Spleen (tissue), 11 donors: ENCODE results near the gene PRKCB. TPM values are rescaled to one million over a fixed set of nuclear protein-coding genes. Genes with fewer than 3 reads are reported as not detected.
A peak's percentile ranks its signal among the peaks of the same experiment; 100 is the strongest.
"Not testable (repeated sequence)": the region's sequence is repeated elsewhere in the genome, so short reads cannot be mapped to it uniquely, and the experiment has no call there.

Experiments
- DNase-seq: peaks from one replicate; pipeline ENCODE4 v3.0.0-alpha.2; 2020
- H3K27ac ChIP-seq, 8 donors: fragments of 200-600 bp; sonication (generic) in 7 of 8; 1 replicate in 4 of 8; 2 replicates in 4 of 8; pipeline versions ENCODE4 v1.5.0 to v1.8.0; 2016 to 2021; ENCODE audit warnings: inconsistent platforms in 4 of 8, mild to moderate bottlenecking in 4 of 8, moderate library complexity in 1 of 8
- H3K27me3 ChIP-seq, 7 donors: fragments of 200-600 bp; sonication (generic) in 6 of 7; replicated peaks in 1 of 7; 1 replicate in 4 of 7; 2 replicates in 3 of 7; pipeline versions ENCODE4 v1.5.0 to v1.8.0; 2016 to 2021; ENCODE audit warnings: inconsistent platforms in 3 of 7, mild to moderate bottlenecking in 1 of 7
- H3K36me3 ChIP-seq, 6 donors: fragments of 200-600 bp; sonication (generic) in 5 of 6; 1 replicate in 4 of 6; 2 replicates in 2 of 6; pipeline versions ENCODE4 v1.5.0 to v1.8.0; 2016 to 2021; ENCODE audit warnings: inconsistent platforms in 2 of 6
- H3K4me1 ChIP-seq, 6 donors: fragments of 200-600 bp; sonication (generic) in 5 of 6; 1 replicate in 3 of 6; 2 replicates in 3 of 6; pipeline versions ENCODE4 v1.5.0 to v1.8.0; 2016 to 2021; ENCODE audit warnings: inconsistent platforms in 3 of 6
- H3K4me3 ChIP-seq, 8 donors: fragments of 200-600 bp; sonication (generic) in 7 of 8; 1 replicate in 4 of 8; 2 replicates in 4 of 8; pipeline versions ENCODE4 v1.5.0 to v1.8.0; 2016 to 2021; ENCODE audit warnings: inconsistent platforms in 4 of 8, mild to moderate bottlenecking in 4 of 8, moderate library complexity in 2 of 8
- H3K9me3 ChIP-seq, 8 donors: fragments of 200-600 bp; sonication (generic) in 7 of 8; 1 replicate in 4 of 8; 2 replicates in 4 of 8; pipeline versions ENCODE4 v1.5.0 to v1.8.0; 2016 to 2021; ENCODE audit warnings: inconsistent platforms in 4 of 8
- CTCF ChIP-seq, 11 experiments: fragments of 200-600 bp in 7 of 11; fragments of 450-650 bp in 4 of 11; sonication (generic) in 4 of 11; IDR thresholded peaks in 8 of 11; conservative IDR thresholded peaks in 3 of 11; 1 replicate in 7 of 11; 2 replicates in 4 of 11; pipeline versions ENCODE4 v1.4.0 to v1.8.0; 2016 to 2021; ENCODE audit warnings: antibody characterized with exemption in 11 of 11, inconsistent platforms in 4 of 11, mild to moderate bottlenecking in 1 of 11
- POLR2A ChIP-seq, 3 donors: fragments of 450-650 bp; IDR thresholded peaks; one replicate each; pipeline ENCODE4 v1.5.1; 2017; ENCODE audit warnings: antibody characterized with exemption in 3 of 3, mild to moderate bottlenecking in 1 of 3
- POLR2AphosphoS5 ChIP-seq, 3 donors: sonication (generic); formaldehyde crosslinking; IDR thresholded peaks; one replicate each; pipeline ENCODE4 v1.5.1; 2017; ENCODE audit warnings: antibody characterized with exemption in 3 of 3
- WGBS, 5 donors: extraction: QIAGEN DNeasy Blood & Tissue Kit in 3 of 5; methylation state at CpG; one replicate each; pipeline versions ENCODE4 v1.1.5 to v1.1.7; 2013 to 2018; 5-methylcytosine and 5-hydroxymethylcytosine counted together
- intact Hi-C: fragments of 100-400 bp; cut with DNase I; formaldehyde crosslinking; loops from one replicate; pipeline ENCODE4 v1.15.0; 2023; ENCODE audit warnings: low total_unique reads
- polyA plus RNA-seq, 3 donors: library from polyadenylated mRNA; stranded (reverse); fragments of 200-250 nt; gene quantifications; one replicate each; pipeline ENCODE4 v1.2.1, GENCODE V29; 2013
- total RNA-seq, 7 donors: library from RNA; depleted of rRNA in 3 of 7; stranded (reverse); fragments of >200 nt in 3 of 7; fragmentation: NEBNext Ultra II Directional in 4 of 7; extraction: Animal tissue kit (Norgen Biotek cat#: 25700) in 4 of 7; gene quantifications; one replicate each; pipeline versions ENCODE4 v1.1.0 to v1.2.1, GENCODE V29; 2016 to 2021
- donor health status: healthy with polysubstance abuse.
- donor health status: DM: no; HTN: no; CAD: no; lungs with moderate emphysema.
- donor health status: DM: no; HTN: no; CAD: no.
- donor health status: Bipolar disorder and iron deficiency.
- donor health status: healthy.
- donor health status: DM: no; HTN: no; CAD: no.
- donor health status: DM: yes; HTN: yes; CAD: no.

Gene PRKCB
- total and polyA plus RNA-seq, 10 donors = 33.8 to 284 (median 182) TPM

DNA sequence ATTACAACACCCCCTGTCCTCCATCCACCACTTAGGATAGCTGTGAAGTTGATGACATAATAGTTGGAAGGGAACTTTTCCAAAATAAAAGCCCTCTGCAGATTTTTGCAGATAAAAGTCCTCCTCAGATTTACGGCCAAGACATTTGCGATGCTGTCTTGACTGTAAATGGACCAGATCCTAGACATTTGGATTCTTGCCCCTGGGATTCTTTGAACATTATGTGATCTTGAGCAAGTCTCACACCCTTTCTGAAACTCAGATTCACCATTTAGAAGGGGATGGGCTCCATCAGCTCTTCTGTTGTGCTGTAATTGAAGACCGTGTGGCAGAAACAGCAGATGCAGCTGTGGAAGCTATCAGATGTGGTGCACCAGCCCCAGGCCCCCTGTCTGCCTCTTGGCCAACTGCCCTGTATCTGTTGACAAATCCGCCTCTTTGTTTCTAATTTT, 266.5 kb downstream of the PRKCB start:
- Histone ChIP-seq H3K27ac (peak overlapping the region in 1 of 8 donors; percentile 0), H3K36me3 (peaks cover 0 to 85% (median 13%) of the 10 kb centered on the region in 6 donors), H3K27me3 (no peaks in the 10 kb centered on the region), H3K9me3 (peaks cover 0 to 5% (median 0%) of the 10 kb centered on the region in 8 donors), H3K4me3 (no peak overlapping the region), H3K4me1 (peaks cover 0 to 4% (median 0%) of the 10 kb centered on the region in 6 donors)
- TF ChIP-seq POLR2A (IDR thresholded peaks at IDR 0.05) (no peak), POLR2AphosphoS5 (IDR thresholded peaks at IDR 0.05) (no peak), CTCF (IDR thresholded peaks at IDR 0.05 in 8 of 11, conservative IDR thresholded peaks at IDR 0.05 in 3 of 11) (no peak)
- 72 to 82% (median 77%) methylated on average over 4 of the region's 4 CpGs for WGBS, 5 donors
- intact Hi-C loops = no loop called here
- no peak for DNase-seq

DNA sequence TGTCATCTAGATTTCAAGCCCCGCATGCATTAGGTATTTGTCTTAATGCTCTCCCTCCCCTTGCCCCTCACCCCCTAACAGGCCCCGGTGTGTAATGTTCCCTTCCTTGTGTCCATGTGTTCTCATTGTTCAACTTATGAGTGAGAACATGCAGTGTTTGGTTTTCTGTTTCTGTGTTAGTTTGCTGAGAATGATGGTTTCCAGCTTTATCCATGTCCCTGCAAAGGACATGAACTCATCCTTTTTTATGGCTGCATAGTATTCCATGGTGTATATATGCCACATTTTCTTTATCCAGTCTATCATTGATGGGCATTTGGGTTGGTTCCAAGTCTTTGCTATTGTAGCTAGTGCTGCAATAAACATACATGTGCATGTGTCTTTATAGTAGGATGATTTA, 269.7 kb downstream of the PRKCB start:
- peaks cover 0 to 58% (median 6%) of the 10 kb centered on the region in 6 donors for H3K36me3 ChIP-seq
- DNase-seq, H3K4me1 ChIP-seq, H3K4me3 ChIP-seq, H3K9me3 ChIP-seq, H3K27ac ChIP-seq, intact Hi-C loops, H3K27me3 ChIP-seq: not testable (repeated sequence)
- WGBS, 5 donors = 91 to 100% (median 98%) methylated on average over 2 of the region's 2 CpGs

GRCh38 chr16:24108090-24108489, 272.3 kb downstream of the PRKCB start:
- H3K4me1 ChIP-seq, intact Hi-C loops, H3K9me3 ChIP-seq, H3K27ac ChIP-seq, DNase-seq, H3K27me3 ChIP-seq, H3K4me3 ChIP-seq: not testable (repeated sequence)
- H3K36me3 ChIP-seq = peaks cover 0 to 53% (median 10%) of the 10 kb centered on the region in 6 donors
- 72 to 85% (median 81%) methylated on average over 1 of the region's 1 CpG for WGBS, 5 donors

- intact Hi-C loops = no loop called here
- Histone ChIP-seq H3K27ac (no peak overlapping the region), H3K36me3 (peaks cover 0 to 63% (median 11%) of the 10 kb centered on the region in 6 donors), H3K27me3 (no peaks in the 10 kb centered on the region), H3K4me1 (peaks cover 0 to 5% (median 0%) of the 10 kb centered on the region in 6 donors), H3K4me3 (no peak overlapping the region), H3K9me3 (no peaks in the 10 kb centered on the region)
- 86 to 94% (median 90%) methylated on average over 3 of the region's 3 CpGs for WGBS, 5 donors
- DNase-seq = no peak
- no peak for TF ChIP-seq POLR2A (IDR thresholded peaks at IDR 0.05)
These were observed 276.0 kb downstream of the PRKCB start for GRCh38 chr16:24111724-24112302.

DNA sequence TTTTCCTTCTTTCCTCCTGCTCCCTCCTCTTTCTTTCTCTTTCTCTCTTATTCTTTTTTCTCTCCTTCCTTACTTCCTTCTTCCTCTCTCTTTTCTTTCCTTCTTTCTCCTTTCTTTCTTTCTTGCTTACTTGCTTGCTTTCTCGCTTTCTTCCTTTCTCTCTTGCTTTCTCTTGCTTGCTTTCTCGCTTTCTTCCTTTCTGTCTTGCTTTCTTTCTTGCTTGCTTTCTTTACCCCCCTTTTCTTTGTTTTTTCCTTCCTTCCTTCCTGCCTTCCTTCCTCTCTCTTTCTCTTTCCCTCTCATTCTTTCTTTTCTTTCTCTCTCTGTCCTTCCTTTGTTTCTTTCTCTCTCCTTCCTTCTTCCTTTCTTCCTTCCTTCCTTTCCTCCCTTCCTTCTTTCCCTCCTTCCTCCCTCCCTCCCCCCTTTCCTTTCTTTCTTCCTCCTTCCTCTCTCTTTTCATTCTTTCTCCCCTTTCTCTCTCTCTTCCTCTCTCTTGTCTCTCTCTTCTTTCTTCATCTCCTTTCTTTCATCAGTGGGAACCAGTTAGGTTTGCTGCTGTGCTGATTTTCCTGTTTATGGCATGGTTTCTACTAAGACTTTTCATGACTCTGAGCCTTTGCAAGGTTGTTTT, 277.4 kb downstream of the PRKCB start:
- no peak overlapping the region for H3K27ac ChIP-seq
- H3K4me1 ChIP-seq = peaks cover 0 to 15% (median 0%) of the 10 kb centered on the region in 6 donors
- no peak overlapping the region for H3K4me3 ChIP-seq
- no peak for TF ChIP-seq POLR2AphosphoS5 (IDR thresholded peaks at IDR 0.05)
- no peak for TF ChIP-seq POLR2A (IDR thresholded peaks at IDR 0.05)
- no peak for TF ChIP-seq CTCF (IDR thresholded peaks at IDR 0.05 in 8 of 11, conservative IDR thresholded peaks at IDR 0.05 in 3 of 11)
- DNase-seq = no peak
- peaks cover 0 to 75% (median 11%) of the 10 kb centered on the region in 6 donors for H3K36me3 ChIP-seq
- WGBS, 5 donors = 95 to 98% (median 96%) methylated on average over 2 of the region's 2 CpGs
- H3K27me3 ChIP-seq = no peaks in the 10 kb centered on the region
- intact Hi-C loops = no loop called here
- no peaks in the 10 kb centered on the region for H3K9me3 ChIP-seq
